Effector memory CD4-positive, alpha-beta T cell (primary cell): Measurements from ENCODE around the gene SEMA5B.

ENCODE experiments used
- DNase-seq, 3 donors: peaks; one replicate each; pipeline ENCODE4 v3.0.0-alpha.2; 2020
- H3K27ac ChIP-seq: 2 replicates; pipeline ENCODE4 v1.7.0; 2013; ENCODE audit warnings: mild to moderate bottlenecking, low read length, moderate library complexity; ENCODE audit not compliant: insufficient read depth, poor library complexity, severe bottlenecking
- H3K27me3 ChIP-seq: replicated peaks from 2 replicates; pipeline ENCODE4 v1.7.0; 2013; ENCODE audit warnings: mild to moderate bottlenecking, low read length; ENCODE audit not compliant: insufficient read depth, control insufficient read depth, poor library complexity, severe bottlenecking
- H3K36me3 ChIP-seq: 2 replicates; pipeline ENCODE4 v1.7.0; 2013; ENCODE audit warnings: mild to moderate bottlenecking, low read length, moderate library complexity; ENCODE audit not compliant: control insufficient read depth, insufficient read depth
- H3K4me1 ChIP-seq: 2 replicates; pipeline ENCODE4 v1.7.0; 2013; ENCODE audit warnings: low read length, mild to moderate bottlenecking; ENCODE audit not compliant: control insufficient read depth, insufficient read depth, poor library complexity, severe bottlenecking
- H3K4me3 ChIP-seq: 2 replicates; pipeline ENCODE4 v1.7.0; 2013; ENCODE audit warnings: low read length, low read depth, mild to moderate bottlenecking; ENCODE audit not compliant: insufficient read depth, poor library complexity, severe bottlenecking
- H3K9me3 ChIP-seq: 2 replicates; pipeline ENCODE4 v1.7.0; 2013; ENCODE audit warnings: mild to moderate bottlenecking, low read length, moderate library complexity; ENCODE audit not compliant: control insufficient read depth

The SEMA5B gene

GRCh38 chr3:123044981-123045763 lies 17.6 kb upstream of the SEMA5B start:
- Histone ChIP-seq H3K4me1 (no peaks in the 10 kb centered on the region), H3K27me3 (no peaks in the 10 kb centered on the region), H3K4me3 (no peak overlapping the region), H3K36me3 (no peaks in the 10 kb centered on the region), H3K27ac (no peak overlapping the region), H3K9me3 (no peaks in the 10 kb centered on the region)
- DNase-seq, result no peak

- H3K27me3 ChIP-seq, result no peaks in the 10 kb centered on the region
- no peak overlapping the region for H3K4me3 ChIP-seq
- no peaks in the 10 kb centered on the region for H3K4me1 ChIP-seq
- no peak overlapping the region for H3K27ac ChIP-seq
- no peak for DNase-seq
- H3K9me3 ChIP-seq, result no peaks in the 10 kb centered on the region
- no peaks in the 10 kb centered on the region for H3K36me3 ChIP-seq
Measured at GRCh38 chr3:123042413-123042812, 14.8 kb upstream of the SEMA5B start.

GRCh38 chr3:123039178-123039577 lies 11.6 kb upstream of the SEMA5B start:
- Histone ChIP-seq H3K9me3 (no peaks in the 10 kb centered on the region), H3K27ac (no peak overlapping the region), H3K27me3 (no peaks in the 10 kb centered on the region), H3K4me3 (no peak overlapping the region), H3K4me1 (no peaks in the 10 kb centered on the region), H3K36me3 (no peaks in the 10 kb centered on the region)
- no peak for DNase-seq

GRCh38 chr3:123038751-123039150 lies 11.2 kb upstream of the SEMA5B start:
- no peak overlapping the region for H3K4me3 ChIP-seq
- no peak for DNase-seq
- H3K36me3 ChIP-seq, result no peaks in the 10 kb centered on the region
- H3K27me3 ChIP-seq, result no peaks in the 10 kb centered on the region
- no peaks in the 10 kb centered on the region for H3K9me3 ChIP-seq
- no peak overlapping the region for H3K27ac ChIP-seq
- H3K4me1 ChIP-seq, result no peaks in the 10 kb centered on the region

- Histone ChIP-seq H3K27me3 (no peaks in the 10 kb centered on the region), H3K4me3 (no peak overlapping the region), H3K9me3 (no peaks in the 10 kb centered on the region), H3K27ac (no peak overlapping the region), H3K4me1 (no peaks in the 10 kb centered on the region), H3K36me3 (no peaks in the 10 kb centered on the region)
- DNase-seq, result no peak
Measured at GRCh38 chr3:123037015-123037375, 9.4 kb upstream of the SEMA5B start.

- no peaks in the 10 kb centered on the region for H3K27me3 ChIP-seq
Measured at GRCh38 chr3:123036352-123037014, 8.9 kb upstream of the SEMA5B start.

GRCh38 chr3:123034996-123035395 lies 7.4 kb upstream of the SEMA5B start:
- Histone ChIP-seq H3K4me1 (no peaks in the 10 kb centered on the region), H3K4me3 (no peak overlapping the region), H3K27me3 (no peaks in the 10 kb centered on the region), H3K36me3 (no peaks in the 10 kb centered on the region), H3K27ac (no peak overlapping the region), H3K9me3 (no peaks in the 10 kb centered on the region)
- DNase-seq, result no peak

More at GRCh38 chr3:123036352-123037014, 8.9 kb upstream of the SEMA5B start:
- Histone ChIP-seq H3K4me3 (no peak overlapping the region), H3K9me3 (no peaks in the 10 kb centered on the region), H3K27ac (no peak overlapping the region), H3K36me3 (no peaks in the 10 kb centered on the region), H3K4me1 (no peaks in the 10 kb centered on the region)
- no peak for DNase-seq

- no peaks in the 10 kb centered on the region for H3K4me1 ChIP-seq
- H3K36me3 ChIP-seq, result no peaks in the 10 kb centered on the region
- no peaks in the 10 kb centered on the region for H3K9me3 ChIP-seq
- H3K4me3 ChIP-seq, result no peak overlapping the region
- H3K27me3 ChIP-seq, result peaks cover 3% of the 10 kb centered on the region
- DNase-seq, result no peak
- H3K27ac ChIP-seq, result no peak overlapping the region
Measured at GRCh38 chr3:123034120-123034519, 6.6 kb upstream of the SEMA5B start.

GRCh38 chr3:123032057-123032456 lies 4.5 kb upstream of the SEMA5B start:
- H3K27me3 ChIP-seq, result peaks cover 13% of the 10 kb centered on the region
- peaks cover 6% of the 10 kb centered on the region for H3K4me1 ChIP-seq
- no peaks in the 10 kb centered on the region for H3K9me3 ChIP-seq
- H3K27ac ChIP-seq, result no peak overlapping the region
- no peaks in the 10 kb centered on the region for H3K36me3 ChIP-seq
- H3K4me3 ChIP-seq, result no peak overlapping the region
- no peak for DNase-seq

- no peaks in the 10 kb centered on the region for H3K9me3 ChIP-seq
- H3K4me1 ChIP-seq, result peaks cover 13% of the 10 kb centered on the region
- no peaks in the 10 kb centered on the region for H3K36me3 ChIP-seq
- no peak overlapping the region for H3K4me3 ChIP-seq
- peaks cover 16% of the 10 kb centered on the region for H3K27me3 ChIP-seq
- no peak for DNase-seq
- H3K27ac ChIP-seq, result no peak overlapping the region
Measured at GRCh38 chr3:123031051-123031450, 3.5 kb upstream of the SEMA5B start.
